Right ventricle myocardium inferior (tissue), 1 donor: ENCODE results near the gene NTRK3. TPM values are rescaled to one million over a fixed set of nuclear protein-coding genes. Genes with fewer than 3 reads are reported as not detected.

Source experiments
- ATAC-seq: fragments of 200-7000 bp; cut with Tn5 transposase; one replicate; pipeline ENCODE4 v1.9.1; 2020; ENCODE audit warnings: mild to moderate bottlenecking, moderate library complexity
- DNase-seq: peaks from one replicate; pipeline ENCODE4 v3.0.0; 2021; ENCODE audit errors: missing footprints
- intact Hi-C: fragments of 100-400 bp; cut with DNase I; formaldehyde crosslinking; loops from one replicate; pipeline ENCODE4 v1.11.0; 2022
- total RNA-seq: library from RNA; stranded (reverse); fragmentation: NEBNext Ultra II Directional; extraction: Animal tissue kit (Norgen Biotek cat#: 25700); gene quantifications from one replicate; pipeline ENCODE4 v1.2.1, GENCODE V29; 2021
- donor health status: DM: no; HTN: yes; CAD: no; lungs with severe emphysema.

NTRK3 gene
- total RNA-seq, 1 donor from 2014 or later = 5.1 TPM

DNA sequence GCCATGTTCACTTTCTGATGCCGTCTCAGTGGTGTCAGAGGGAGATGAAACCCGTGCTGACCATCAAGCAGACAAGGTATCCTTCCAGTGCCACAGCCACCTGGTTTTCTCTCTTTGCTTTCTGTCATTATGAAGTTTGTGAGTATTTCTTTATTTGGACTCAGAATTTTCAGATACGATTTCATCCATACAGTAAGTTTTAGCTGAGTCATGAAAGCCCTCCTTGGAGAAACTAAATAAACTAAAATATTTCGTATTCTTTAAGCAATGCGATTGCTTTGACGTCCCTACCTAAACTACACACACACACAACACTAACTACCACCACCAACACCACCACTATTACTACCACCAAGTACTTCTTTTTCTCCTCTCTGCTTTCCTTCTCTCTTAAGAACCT, 350.1 kb downstream of the NTRK3 start:
- intact Hi-C loops = no loop called here
- ATAC-seq = no peak
- DNase-seq = no peak

DNA sequence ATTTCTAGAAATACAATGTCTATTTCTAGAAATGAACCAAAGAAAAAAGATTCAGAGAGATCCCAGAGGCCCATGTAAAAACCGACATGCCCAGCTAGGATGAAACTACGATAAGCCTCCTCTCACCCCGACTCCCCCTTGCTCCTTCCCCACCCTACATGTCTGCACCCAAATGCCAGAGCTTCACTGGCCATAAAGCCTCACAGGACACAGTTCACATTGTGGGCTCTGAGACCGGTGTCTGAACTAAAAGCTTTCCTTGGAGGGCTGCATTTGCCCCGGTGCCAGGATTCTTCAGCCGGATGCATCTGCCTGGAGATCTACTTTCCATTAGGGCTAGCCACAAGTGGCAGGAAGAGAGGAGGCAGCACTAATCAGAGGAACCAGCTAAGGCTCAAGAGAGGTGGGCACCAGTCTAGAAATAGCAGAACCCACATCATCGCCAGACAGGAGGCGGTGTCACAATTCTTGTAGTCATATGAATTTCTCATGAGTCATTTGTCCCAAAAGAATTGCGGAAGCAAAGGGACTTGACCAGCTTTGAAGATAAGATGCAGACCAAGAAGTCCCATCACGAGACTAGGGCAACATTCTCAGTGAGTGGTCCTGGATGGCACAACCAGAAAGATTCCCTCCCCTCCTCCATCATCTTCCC, 353.6 kb downstream of the NTRK3 start:
- ATAC-seq (no peak), DNase-seq (no peak)
- intact Hi-C loops = no loop called here

DNA sequence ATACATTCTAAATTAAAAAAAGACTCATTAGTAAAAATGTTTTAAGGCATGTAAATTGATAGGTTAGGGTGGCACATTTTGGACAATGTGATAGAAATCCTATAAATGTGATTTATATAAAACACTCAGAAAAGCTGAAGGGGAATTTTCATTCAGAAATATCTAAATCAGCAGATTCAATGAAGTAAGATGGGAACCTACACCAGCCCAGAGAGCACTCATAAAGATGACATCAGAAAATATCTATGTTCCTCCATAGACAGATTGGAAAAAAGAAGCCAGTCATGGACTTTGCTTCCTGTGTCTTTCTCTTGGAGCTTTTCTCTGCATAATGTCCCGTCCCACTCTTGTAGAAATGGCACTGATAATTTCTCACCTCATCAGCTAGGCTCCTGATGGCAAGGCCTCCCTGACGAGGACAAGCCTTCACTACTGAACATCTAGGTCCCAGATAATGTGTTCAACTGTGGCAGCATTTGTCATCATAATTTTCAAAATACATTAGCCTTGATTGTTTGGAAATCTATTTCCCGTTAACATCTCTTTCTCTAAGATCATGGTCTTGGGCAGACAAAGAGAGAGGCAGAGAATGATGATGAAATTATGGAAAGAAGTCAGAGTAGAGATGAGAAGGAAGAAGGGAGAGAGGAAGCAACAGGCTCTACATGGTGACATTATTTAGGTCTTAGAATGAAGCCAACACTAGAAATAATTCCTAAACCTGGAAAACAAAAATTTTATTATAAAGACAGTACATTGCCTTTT, 354.4 kb downstream of the NTRK3 start:
- ATAC-seq (no peak), DNase-seq (no peak)
- intact Hi-C loops = no loop called here

DNA sequence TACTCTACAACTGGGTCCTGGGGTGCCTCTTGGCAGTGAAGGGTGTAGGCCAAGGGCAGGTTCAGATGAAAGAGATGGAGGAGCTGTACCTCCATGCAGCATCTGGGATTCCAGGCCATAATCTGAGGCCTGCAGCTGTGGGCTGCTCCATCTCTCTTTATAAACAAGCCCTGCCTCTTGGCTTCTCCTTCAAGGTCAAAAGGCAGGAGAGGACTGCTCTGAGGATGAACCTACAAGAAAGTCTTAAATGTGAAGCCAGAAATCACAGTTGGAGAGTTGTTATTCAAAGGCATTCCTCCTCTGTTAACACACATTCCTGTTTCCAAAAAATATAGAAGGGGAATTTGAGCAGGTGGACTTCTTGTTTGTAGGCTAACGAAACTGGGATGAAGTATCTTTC, 355.5 kb downstream of the NTRK3 start:
- DNase-seq (no peak), ATAC-seq (no peak)
- intact Hi-C loops = no loop called here

DNA sequence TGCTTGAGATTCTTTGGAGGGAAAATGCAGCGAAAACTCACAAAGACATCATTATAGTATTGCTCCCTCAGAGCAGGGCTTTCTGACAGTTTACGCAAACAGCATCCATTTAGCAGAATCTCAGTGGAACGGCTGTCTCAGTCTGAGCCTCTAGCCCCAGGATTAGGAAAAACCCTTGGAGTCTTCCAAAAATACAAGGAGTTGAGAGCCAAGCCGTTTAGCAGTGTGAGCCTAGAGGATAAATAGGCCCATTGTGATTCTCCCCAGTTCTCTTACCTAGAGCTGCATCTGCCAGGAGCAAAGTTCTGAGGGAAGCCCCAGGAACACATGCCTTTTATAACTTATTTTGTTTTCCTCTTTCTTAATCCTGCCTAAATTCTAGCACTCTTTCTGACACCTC, 359.6 kb downstream of the NTRK3 start:
- intact Hi-C loops = no loop called here
- peak; percentile 39 for ATAC-seq

DNA sequence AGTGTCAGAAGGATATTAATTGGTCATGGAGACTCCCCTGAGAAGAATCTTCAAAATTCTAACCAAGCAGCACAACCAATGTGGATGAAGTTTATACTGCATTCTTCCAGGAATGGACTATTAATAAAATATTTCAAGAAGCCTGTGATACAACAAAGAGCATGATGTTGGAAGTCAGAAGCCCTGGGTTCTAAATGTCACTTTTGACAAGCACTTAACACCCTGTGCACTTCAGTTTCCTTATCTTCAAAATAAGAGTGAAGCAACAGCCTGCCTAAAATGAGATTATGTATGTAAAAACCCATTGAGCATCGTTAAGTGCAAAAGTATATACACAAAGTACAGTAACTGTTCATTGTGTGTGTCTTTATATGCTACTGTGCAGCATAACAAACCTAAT, 369.4 kb downstream of the NTRK3 start:
- no peak for ATAC-seq
- DNase-seq = no peak
- intact Hi-C loops = no loop called here

More for the DNA sequence above, 359.6 kb downstream of the NTRK3 start:
- no peak for DNase-seq

DNA sequence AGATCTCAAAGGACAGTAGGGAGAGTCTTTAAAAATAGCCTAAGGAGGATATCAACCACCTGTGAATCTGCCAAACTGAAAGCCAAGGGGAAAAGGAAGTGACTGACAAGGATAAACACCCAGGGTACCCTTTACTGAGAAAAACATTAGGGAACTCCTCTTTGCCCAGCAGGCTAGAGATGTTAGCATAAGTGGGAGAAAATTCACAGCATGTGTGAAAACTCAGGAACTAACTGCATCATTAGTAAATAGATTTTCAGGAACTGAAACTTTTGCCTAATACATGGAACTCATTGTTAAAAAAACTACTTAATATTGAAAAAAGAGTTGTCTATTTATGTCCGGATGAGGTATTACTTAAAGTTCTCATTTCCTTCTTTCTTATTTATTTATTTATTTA, 375.5 kb downstream of the NTRK3 start:
- intact Hi-C loops = no loop called here
- ATAC-seq = no peak

DNA sequence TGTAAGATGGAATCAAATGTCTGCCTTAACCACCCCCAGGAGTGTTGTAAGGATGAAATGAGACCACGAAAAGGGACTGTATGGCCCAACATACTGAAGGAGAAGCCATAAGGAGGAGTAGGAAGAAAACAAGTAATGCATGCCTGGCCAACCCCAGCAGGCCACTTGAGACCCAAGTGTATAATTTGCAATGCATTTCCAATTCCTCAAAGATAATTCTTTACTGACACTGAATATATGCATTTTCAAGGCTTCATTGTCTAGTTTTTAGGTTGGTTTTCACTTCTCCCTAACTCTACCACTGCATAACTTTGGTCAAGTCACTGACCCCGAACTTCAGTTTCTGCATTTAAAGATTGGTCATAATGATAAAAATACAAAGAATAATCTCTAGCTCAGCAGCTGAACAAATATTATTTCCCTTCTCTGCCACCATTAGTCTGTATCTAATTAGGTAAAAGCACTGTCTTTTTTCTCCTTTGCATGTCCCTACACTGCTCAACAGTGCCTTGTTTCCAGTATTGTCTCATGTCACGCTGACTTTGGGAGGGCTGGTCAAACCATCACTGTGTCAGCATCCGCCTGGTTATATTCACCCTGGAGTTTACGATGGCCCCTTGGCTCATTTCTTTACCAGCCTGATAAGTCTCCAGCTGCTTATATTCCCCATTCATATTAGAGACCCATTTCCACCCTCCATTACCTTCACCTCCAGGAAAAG, 378.6 kb downstream of the NTRK3 start:
- ATAC-seq (no peak), DNase-seq (no peak)
- intact Hi-C loops = loop anchor here (10.0 kb wide), 1 partner anchor 367 kb away; no protein-coding TSS in a partner anchor

More for the DNA sequence above, 375.5 kb downstream of the NTRK3 start:
- no peak for DNase-seq

DNA sequence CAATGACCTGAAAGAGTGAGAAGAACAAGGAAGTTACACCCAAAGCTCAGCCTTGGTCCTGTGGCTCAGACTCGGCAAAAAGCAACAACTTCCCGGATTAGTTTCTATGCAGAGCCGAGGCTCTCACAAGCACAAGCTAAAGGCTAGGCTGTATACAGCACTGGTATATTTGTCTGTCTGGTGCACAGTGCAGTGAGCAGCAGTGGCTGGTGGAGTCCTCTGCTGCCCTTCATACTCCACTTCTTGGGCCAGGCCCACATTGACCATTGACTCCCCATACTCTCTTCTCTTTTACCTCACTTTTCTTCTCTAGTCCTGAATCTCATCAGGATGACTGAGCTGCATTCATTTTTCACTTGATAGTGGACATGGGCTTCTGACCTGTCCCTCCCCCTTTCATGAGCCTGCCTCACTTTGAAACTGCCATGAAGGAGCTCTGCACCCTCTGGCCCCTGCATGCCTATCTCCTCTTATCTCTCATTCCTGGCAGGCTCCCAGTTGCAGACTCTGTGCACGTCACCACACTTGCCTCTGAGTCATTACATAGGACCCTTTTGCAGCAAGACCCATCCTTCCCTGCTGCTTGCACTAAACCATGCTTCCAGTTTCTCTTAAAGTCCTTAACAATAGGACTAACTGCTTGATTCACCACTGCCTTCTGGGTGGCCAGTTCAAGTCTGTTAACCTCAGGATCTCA, 379.3 kb downstream of the NTRK3 start:
- peak; percentile 73 for ATAC-seq
- no peak for DNase-seq
- intact Hi-C loops = loop anchor here (10.0 kb wide), 1 partner anchor 368 kb away; no protein-coding TSS in a partner anchor

DNA sequence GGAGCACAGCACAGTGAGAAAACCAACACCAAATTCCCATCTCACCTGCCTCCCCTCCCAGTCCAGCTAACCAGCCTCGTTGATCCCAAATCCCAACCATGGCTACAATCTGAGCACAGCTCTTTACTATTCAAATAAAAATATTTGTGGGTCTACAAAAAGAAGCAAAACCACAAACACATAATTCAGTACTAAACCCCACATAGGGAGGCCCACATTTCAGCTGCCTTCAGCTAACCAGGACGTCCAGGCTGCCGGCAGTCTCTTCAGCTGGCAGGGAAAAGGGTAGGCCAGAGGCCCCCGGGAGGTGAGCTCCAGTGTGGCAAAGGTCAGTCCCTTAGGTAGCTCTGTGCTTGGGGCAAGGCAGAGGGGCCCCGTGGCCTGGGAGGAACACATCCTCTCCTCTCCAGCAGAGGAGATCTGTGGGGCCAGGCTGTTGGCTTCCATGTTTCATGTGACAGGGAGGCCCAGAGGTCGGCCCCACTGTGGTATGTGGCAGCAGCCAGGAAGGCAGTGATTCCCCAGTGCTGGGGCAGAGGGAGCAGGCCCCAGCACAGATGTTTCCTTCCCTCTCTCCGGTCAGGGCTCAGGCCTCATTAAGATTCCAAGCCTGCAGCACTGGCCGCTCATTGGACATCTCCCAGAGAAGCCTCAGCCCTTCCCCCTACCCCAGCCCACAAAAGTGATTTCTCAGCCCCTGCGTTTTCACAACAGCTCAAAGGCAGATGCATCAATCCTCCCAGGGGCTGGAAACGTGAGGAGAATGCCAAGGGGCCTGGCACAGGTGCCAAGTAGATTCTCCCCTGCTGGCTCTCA, 381.4 kb downstream of the NTRK3 start:
- intact Hi-C loops = loop anchor here (10.0 kb wide), 1 partner anchor 370 kb away; no protein-coding TSS in a partner anchor
- DNase-seq = no peak
- peak; percentile 61 for ATAC-seq

DNA sequence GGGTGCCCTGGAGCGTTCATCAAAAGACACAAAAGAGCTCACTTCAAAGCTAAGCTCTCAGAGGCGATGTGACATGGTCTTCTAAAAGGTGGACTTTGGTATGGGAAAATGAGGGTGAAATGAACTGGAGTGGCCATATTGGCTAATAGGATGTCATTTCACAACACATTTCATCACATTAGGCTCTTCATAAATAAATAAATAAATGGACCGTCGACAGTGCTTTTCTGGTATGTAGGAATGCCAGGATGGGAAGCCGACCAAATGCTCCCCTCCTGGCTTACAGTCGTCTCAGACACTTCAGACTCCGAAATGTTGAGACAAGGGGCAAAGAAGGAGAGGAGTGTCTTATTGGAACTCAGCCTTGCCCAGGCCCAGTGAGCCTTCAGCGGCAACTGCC, 383.0 kb downstream of the NTRK3 start:
- DNase-seq = no peak
- intact Hi-C loops = loop anchor here (10.0 kb wide), 1 partner anchor 371 kb away; no protein-coding TSS in a partner anchor
- ATAC-seq = no peak

DNA sequence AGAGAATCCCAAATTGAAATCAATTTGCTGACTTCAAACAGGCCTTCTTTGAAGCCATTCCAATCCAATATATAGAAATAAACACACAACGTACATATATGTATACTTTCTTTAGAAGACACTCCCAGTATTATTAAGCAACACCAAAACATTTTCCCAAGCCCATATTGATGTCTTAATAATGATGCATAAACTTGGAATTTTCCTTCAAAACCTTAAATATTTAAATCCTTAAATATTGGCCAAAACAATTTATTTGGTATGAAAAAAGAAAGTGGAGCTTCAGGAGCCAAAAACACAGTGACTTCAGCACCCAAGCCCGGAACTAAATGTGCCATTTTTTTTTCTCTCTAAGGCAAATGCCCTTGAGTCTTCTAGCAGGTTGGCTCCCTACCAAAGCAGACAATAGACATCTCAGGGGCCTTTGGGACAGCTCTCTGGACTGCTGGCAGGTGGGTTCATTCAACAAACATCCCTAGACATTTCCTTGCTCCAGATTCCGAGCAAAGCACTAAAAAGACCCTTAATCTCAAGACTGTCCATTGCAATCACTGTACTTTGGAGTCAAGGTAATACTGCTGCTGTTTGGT, 384.7 kb downstream of the NTRK3 start:
- intact Hi-C loops = loop anchor here (10.0 kb wide), 1 partner anchor 373 kb away; no protein-coding TSS in a partner anchor
- DNase-seq (no peak), ATAC-seq (no peak)

DNA sequence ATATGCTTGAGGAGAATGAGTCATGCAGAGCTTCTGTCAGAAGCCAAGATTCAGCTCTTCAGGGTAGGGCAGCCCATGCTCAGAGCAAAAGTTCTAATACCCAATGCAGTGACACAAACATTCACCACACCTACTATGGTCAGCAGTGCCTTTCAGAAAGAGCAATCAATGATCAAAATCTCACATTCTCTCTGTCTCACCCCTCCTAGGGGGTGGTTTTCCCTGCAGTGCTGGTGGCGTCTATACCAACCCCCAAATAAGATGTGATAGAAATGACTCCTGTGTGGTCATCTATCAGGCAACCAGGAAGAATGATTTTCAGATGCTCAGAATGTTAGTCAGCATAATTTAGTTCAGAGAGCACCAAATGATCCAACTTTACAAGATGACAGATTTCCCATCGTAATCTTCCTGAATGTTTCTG, 385.3 kb downstream of the NTRK3 start:
- DNase-seq = no peak
- intact Hi-C loops = loop anchor here (10.0 kb wide), 1 partner anchor 374 kb away; no protein-coding TSS in a partner anchor
- ATAC-seq = no peak

DNA sequence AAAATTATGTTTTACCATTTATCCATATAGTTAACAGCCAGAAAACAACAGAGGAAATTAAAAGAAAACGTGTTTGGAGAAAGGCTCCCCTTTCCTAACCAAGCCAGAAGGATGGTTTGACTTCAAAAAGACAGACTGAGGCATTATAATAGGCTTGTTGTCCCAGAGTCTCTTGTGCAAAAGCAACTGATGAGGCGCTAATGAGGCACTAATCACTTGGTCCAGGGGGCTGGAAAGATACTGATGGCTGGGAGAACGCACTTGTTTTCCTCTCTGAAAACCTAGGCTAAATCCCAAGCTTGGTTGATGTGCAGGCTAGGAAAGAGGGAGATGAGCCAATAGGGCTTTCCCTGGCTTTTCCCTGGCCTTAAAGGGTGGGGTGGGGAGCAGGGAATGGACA, 389.6 kb downstream of the NTRK3 start:
- intact Hi-C loops = no loop called here
- DNase-seq (no peak), ATAC-seq (no peak)

DNA sequence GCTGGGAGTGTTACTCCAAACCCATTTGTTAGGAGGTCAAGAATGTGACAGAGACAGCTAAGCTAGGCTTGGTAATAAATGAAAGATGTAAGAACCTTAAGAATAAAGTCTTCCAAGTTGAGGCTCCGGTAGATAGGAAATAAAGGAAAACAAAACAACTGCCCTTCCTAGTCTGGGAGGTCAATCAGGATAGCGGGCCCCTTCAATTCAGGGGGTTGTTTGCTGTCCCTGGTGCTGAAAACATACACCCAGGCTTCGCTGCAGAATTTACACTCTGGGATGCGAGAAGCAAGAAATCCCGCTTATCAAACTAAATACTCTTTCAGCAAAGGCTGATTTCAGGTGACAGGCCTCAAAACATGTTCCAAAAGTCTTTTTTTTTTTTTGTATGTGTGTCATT, 393.4 kb downstream of the NTRK3 start:
- no peak for ATAC-seq
- intact Hi-C loops = no loop called here
- no peak for DNase-seq

DNA sequence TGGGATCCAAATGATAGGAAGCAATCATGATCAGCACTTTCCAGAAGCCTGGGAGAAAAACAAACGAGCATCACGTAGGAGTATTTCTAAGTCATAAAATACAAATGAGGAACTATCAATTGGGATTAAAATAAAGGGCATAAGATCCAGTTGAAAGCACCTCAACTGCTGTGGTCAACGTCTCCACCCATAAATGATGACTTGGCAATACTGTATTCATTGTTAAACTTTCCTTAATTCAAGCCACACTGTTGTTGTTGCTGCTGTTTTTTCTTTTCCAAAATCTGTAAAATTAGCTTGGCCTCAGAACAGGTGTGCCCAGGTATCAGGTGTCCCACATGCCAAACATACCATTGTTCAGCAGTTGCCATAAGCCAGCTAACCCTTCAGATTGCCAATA, 395.8 kb downstream of the NTRK3 start:
- ATAC-seq (no peak), DNase-seq (no peak)
- intact Hi-C loops = no loop called here

DNA sequence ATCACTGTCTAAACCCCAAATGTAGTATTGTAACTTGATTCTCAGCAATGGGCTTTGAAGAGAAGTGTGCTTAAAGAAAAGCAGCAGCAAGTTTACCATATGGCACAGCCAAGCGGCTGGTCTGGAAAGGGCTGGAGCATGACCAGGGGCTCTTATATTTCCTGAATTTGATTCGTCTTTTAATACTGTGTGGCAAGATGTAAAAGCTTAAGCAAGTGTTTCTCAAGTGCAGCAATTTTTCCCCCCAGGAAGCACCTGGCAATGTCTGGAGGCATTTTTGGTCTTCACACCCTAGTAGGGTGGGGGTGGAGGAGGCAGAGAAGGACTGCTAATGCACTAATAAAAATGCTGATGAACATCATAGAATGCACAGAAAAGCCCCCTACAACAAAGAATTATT, 397.9 kb downstream of the NTRK3 start:
- ATAC-seq (no peak), DNase-seq (no peak)
- intact Hi-C loops = no loop called here

DNA sequence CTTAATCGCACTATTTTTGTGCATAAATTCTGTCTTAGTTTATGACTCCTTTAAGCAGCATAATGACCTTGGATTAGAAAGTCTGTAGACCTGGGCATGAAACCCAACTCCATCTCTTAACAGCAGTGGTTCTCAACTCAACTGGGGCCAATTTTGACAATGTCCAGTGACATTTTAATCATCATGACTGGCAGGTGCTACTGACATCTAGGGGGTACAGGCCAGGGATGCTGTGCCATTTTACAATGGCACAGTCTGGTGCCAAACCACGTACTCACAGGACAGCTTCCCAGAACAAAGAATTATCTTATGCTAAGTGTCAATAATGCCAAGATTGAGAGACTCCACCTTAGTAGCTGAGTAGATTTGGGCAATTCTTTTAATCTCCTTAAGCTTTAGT, 405.0 kb downstream of the NTRK3 start:
- DNase-seq (no peak), ATAC-seq (peak; percentile 95)
- intact Hi-C loops = loop anchor here (1.0 to 2.0 kb wide), 2 partner anchors 97 to 164 kb away; no protein-coding TSS in a partner anchor
